Activated CD4-positive, alpha-beta T cell treated with anti-CD3 and anti-CD28 coated beads for 48 hours (primary cell): ENCODE data around the gene USP22.
A peak's percentile ranks its signal among the peaks of the same experiment; 100 is the strongest.

Source experiments
- DNase-seq: peaks from one replicate; pipeline ENCODE4 v3.0.0-alpha.2; 2020

USP22 gene

DNA sequence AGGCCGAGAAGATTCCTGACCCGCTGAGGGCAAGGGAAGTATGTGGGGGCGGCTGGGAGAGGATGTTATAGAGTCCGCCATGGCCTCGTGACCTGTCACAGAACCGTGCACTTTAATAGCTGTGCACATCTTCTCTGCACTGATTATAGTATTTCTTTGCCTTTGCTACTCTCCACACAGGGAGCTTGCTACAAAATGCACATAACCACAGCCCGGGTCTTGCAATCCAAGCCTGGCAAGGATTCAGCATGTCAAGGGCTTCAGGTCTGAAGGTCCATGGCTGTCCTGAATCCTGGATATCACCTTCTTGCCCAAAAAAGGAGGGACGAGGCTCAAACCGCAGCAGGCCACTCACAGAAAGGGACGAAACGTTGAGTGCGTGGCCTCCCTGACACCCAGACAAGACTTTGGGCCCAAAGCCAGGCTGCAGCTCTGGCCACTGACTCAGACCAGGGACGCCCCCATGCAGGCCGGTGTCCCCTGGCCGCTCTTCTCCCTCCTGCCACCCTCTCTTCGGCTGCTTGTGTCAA lies 43.7 kb downstream of the USP22 start:
- peak; percentile 25 for DNase-seq

DNA sequence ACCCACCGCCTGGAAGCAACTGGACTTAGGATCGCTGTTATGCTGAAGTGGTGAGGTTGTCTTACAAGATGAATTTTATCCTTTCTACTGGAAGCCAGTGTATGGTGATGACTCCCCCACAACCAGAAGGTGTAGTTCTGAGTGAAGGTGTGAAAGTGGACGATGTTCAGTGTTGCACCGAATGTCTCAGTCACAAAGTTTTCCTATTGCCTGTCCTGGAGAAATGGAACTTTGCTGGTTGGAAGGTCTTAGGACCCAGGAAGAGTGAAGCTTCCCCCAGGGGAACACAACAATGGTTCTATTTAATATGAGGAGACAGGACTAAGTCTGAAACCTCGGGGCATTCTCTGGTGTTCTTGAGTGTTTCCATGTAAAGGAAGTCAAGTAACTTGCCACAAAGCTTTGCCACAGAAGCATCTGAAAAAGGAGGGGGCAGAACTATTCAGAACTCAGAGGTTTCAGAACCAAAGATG lies 44.2 kb downstream of the USP22 start:
- DNase-seq: no peak

DNA sequence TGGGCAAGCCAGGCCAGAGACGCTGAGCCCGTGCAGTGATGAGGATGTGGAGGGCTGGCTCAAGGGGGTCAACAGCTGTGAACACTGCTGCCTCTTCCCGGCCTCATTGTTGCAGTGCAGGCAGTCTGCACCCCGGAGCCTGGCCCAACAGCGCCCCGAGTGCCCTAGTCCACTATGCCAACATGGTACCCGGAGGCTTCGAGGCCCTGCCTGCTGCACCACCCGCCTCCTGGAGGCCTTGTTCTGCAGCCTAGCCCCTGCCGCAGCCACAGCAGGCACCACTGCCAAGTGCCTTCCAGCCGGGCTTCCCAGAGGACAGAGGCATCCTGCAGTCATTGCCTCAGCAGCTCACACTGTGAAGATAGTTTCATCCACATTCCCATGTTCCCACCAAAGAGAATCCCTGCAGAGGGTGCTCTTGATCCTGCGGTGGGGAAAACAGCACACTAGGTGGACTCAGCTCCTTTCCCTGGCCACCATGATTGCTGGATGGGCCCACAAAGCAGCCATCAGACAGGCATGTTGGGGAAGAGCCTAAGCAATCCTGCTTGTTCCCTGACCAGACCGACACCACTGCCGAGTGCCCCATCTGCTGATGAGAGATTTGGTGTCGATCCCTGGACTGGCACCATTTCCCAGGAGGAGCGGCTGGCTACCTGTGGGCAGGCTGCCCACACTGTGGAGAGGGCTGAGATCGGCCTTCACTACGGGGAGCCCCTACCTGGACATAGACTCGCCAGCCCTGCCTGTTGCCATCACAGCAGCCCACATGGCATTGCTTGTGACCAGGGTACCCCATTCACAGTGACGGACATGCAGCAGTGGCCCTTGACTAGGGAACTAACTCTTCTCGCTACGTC lies 44.9 kb downstream of the USP22 start:
- DNase-seq: no peak

DNA sequence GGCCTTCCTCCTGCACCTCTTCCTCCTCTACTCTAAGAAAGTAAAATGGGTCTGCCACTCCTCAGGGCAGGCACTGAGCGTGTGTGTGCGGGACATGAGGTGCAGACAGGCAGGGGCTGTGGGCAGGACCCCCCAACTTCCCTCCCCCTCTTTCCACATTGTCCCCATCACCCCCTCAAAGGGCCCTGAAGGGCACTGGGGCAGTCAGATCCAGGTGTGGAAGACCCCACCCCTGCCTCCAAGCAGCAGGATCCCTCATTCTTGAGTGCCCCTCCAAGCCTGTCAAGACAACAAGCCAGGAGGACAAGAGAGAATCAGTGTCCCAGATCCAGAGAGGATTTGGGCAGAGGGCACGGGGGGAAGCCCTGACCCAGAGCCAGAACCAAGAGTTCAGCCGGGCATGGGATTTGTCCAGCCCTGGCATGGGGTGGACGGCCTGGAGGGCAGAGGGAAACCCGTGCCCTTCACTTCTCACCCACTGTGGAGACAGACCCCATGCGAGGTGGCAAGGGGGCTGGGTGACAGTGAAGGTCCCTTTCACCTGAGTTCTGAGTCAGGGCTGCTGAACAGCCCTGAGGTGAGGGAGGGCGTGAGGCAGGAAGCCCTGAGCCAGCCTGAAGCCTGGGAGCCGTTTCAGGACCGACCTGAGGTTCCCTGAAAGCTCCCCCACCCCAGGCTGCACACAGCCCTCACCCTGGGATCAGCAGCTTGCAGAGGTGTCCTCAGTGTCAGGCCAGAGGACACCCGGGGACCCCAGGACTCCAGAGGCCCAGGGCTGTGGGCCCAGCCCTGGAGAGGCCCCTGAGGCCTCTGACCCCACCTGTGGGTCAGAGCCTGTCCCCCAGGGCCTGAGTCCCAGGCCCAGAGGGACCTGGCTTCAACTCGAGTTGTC lies 45.8 kb downstream of the USP22 start:
- DNase-seq: no peak

DNA sequence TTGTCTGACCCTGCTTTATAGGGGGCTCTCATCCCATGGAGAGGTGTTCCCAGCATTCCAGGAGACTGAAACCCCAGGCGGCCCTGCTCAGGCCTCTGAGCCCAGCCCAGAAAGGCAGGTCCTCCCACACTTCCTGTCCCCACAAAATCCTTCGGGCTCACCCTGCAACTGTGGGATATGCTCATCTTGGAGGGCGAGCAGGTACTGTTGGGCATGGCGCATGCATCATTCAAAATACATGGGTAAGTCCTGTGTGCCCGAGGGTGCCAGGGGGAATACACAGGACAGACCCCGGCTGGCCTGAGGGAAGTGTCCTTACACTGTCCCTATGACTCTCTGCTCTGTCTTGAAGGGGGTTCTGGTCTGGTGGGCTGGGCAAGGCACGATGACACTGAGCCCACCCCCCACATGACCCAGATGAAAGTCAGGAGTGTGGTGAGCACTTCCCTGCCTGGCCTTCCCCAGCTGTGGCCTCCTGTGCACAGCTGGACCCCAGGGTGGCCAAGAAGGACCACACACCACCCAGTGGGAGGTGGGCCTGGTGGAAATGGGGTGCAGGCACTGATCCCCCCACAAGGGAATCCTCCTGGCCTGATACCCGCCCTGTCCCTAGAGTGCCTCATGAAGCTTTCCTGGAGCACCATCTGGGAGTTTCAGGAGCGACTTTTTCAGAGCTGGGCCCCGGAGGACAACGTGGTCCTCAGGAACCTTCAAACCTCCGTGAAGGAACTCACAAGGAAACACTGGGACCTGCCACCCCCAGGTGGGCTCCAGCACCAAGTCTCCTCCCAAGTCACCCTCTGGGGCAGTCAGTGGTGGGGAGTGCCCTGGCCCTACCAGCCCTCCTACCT lies 46.7 kb downstream of the USP22 start:
- no peak for DNase-seq

DNA sequence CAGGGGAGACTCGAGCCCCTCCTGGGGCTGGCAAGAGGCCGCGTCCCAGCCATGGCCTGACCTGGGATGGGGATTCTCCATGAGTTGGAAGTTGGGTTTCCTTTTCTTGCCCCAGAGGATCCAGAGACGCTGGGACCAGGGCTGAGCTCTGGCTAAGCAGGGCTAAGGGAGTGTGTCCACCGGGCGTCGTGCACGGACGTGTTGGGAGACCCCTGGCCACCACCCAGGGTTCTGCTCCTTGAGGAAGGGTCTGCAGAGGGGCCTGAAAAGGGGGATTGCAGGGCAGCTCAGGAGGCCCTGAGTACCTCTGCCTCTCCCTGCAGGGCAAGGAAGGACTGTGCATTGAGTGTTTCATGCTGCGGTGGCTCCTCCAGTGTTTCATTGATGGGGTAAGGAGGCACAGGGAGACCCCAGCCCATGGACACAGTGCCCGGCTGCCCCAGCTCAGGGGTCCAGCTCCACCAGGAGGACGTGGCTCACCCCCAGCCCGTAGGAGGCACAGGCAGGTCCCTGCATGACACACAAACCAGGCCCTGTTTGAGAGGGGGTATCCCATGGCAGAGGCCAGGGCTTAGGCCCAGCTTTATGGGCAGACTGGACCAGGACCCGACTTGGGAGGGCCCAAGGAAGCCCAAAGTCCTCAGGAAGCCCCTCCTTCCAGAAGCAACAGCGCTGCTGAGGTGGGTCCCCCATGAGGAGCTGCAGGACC lies 47.5 kb downstream of the USP22 start:
- DNase-seq: no peak

DNA sequence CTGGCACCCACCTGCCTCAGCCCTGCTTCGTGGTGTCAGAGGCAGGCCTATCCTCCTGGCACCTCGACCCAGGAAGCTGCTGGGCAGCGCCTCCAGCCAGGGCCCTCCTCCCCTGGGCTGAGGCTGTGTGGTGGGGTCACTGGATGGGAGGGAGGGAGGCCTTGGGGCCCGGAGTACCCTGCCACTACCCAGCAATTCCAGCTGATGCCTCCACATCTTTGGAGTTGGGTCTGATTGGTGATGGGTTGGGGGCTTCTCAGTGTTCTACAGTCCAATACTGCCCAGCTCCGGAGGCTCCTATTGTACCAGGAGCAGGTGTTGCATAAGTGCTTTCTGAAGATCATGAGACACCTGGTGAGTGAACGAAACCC lies 48.0 kb downstream of the USP22 start:
- no peak for DNase-seq

DNA sequence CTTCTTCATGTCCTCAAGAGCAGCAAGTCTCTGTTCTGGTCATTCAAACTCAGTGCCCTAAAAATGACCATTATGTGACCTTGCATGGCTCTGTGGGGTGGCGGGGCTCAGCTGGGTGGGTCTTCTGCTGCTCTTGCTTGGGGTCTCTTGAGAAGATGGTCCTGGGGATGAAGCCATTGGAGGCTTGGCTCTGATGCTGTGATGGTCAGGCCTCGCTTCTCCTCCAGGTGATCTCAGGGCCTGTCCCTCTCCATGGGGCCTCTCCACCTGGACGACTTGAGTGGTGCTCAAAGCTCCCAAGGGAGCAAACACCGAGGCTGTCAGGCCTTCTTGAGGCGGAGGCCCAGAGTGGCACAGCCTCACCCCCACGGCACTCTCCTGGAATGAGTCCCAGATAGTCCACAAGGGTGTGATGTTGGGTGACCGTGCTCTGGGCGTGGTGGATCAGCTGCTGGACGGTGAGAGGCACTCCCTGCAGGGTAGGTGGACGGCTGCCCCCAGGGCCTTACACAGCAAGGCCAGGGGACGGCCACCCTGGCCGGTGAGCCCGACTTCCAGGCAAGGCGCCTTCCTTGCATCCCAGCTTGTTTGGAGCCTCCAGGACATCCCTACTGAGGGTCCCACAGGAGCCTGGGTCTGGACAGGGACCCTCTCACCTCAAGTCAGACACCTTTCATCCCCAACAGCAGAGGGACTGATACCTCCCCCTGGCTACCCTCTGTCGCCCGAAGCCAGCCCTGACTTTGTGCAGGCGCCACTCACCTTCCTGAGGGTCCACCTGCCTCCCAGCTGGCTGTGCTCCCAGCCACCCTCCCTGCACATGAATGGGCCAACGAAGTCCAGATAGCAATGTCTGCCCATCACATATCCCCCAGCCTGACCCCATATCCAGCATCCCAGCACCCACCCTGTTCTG lies 48.7 kb downstream of the USP22 start:
- no peak for DNase-seq

DNA sequence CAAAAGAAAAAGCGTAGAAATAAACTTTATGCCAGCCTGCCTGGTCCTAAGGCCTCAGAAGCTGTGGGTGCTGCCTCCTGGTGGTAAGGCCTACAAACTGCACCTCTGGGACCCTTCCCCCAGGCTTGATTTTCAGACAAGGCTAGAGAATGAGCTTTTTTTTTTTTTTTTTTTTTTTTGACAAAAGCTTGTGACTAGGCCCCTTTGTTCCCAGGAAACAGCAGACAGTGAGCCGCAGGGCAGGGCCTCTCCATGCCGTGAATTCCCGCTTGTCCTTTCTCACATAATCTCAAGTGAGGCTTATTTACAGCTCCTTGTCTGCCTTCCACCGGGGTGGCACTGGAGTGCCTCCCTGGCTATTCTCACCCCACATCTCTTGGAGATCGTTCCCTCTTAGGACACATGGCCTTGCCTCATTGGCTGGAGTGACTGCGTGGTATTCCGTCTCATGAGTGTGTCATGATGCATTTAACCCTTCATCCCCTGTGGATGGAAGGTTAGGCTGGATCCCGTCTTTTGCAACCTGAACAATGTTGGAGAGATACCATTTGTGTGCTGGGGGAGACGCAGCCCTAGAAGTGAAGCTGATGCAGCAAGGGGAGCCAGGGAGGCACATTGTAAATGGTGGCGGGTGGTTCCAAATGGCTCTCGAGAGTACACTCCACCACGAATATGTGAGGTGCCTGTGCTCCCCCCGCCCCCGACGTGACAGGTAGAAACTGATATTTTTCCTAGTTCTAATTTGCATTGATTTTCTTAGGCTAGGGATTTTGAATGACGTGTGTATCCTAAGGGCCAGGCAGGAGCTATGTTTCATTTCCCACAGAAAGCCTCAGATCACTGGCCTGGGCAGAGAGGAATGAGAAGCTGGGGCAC lies 49.6 kb downstream of the USP22 start:
- DNase-seq: peak; percentile 78

DNA sequence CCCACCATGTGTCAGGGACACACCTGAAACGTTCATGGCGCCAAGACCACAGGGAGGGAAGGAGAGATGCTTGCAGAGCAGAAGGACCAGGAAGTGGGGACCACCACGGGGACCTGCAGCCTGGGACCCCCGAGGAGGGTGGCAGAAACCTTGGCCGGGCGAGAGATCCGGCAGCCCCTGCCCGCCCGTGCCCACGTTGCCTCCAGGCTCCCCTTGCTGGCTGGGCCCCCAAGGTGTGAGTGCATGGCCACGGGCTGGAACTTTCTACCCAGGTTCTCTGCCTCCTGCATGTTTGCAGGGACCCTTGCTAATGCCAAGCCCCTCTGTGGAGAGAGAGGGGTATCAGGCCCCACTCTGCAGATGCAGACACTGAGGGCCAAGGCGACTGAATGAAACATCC lies 50.4 kb downstream of the USP22 start:
- no peak for DNase-seq

DNA sequence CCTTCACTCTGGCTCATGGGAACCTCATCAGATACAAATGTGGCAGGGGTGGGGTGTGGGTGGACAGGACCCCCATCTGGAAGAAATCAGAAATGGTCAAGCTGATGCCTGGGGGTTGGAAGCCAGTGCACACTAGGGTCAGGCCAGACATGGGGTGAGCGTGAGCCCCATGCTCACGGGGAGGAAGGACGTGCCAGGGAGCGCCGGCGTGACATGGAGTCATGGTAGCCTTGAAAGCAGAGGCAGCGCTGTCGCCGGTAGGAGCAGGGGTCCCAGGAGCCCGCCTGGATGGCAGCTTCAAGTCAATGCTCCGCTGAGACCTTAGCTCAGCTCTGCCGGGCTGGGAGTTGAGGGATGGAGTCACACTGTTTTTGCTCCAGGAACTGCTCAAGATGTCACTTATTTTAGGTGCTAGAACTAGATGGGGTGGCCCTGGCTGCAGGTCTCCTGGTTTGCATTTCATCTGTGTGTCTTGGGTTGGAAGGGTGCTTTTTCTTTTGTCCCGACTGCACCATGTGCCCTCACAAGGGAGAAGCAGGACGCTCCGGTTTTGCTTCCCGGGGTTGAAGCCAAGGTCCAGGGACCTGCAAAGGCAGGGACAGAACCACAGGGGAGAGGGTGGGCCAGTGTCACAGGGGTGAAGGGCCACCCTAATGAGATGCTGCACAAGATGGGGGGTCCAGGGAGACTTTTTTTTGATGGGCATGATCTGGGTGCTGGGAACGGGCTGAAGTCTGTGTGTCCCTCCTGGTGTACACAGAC lies 51.4 kb downstream of the USP22 start:
- no peak for DNase-seq

DNA sequence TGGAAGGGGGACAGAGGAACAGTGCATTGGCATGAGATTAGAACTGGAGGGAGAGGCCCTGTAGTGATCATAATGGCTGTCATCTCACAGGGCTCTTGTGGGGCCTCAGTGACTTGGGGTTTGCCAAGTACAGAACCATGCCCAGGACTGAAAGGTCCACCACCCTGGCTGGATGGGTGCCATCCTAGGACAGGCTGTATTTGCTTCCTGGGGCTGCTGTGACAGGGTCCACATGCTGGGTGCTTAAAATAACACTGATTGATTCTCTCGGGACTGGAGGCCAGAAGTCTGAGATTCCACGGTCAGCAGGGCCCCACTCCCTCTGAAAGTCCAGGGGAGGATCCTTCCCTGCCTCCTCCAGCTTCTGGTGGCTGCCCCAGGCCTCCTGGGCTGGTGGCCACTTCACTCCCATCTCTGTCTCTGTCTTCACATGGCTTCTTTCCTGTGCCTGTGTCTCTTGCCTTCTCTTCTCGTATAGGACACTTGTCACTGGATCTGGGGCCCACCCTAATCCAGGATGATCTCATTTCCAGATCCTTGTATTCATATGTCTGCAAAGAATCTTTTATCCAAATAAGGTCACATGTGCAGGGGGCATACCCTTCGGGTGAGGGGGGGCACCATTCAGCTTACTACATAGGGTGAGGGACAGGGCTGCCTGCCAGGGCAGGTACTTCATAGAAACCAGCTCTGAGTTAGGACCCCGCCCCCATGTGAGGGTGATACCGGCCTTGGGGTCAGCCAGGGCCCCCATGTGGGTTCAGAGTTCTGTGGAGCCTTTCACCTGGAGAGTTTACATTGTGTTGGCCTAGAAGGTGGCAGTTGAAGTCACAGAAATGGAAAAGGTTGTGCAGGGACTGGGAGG lies 52.6 kb downstream of the USP22 start:
- DNase-seq: no peak

DNA sequence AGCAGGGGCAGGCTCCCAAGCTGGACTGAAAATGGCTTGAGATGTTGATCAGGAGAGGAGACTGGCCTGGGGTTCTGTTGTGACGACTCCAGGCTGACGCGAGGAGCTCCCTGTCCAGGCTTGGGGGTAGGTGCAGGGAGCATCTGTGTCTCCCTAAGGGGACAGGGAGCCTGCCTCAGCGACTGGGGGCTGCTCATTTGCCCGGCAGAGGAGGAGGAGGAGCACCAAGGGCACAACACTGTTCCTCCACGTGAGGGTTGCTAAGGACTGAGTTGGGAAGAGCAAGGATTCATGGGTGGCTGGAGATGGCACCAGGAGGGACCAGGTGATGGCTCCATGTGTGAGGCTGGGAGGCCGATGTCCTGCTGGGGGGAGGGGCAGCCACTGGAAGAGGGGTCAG lies 53.3 kb downstream of the USP22 start:
- DNase-seq: no peak

DNA sequence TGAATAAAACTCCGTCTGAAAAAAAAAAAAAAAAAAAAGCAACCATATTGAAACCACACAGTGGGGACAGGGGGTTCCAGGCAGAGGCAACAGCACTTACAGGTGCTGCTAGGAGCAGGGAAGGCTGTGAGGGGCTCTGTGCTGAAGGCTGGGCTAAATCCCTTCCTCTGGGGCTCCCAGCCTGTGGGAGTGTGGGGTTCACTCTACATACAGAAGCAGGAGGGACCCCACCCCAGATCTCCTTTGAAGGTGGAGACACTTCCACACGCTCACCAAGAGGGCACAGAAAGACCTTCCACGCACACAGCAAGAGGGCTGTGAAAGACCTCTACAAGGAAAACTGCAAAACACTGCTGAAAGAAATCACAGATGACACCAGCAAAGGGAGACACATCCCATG lies 53.9 kb downstream of the USP22 start:
- no peak for DNase-seq

DNA sequence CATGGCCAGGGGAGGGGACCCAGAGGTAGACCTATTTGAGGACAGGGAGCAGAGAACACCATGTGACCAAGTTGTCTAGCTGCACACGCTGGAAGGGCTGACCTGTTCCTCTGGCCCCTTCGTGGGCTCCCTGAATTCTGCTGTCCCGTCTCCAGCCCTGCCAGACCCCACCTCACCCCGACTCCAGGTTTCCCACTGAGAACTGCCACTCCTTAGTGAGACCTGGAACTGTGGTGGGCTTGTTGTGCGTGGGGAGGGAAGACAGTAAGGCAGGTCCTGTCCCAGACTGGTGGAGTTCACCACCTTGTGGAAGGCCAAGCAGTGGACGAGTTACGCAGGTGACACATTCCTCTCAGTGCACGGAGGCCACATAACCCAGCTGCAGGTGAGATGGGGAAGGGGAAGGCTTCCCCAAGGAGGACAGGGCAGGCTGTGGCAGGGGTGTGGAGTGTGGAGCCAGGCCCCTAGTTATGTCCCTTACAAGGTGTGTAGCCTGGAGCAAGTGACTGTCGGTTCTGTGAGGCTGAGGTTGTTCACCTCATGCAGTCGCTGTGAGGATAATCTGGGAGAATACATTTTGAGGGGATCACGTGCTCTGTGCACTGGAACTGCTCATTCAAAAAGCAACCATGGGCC lies 54.7 kb downstream of the USP22 start:
- DNase-seq: no peak

DNA sequence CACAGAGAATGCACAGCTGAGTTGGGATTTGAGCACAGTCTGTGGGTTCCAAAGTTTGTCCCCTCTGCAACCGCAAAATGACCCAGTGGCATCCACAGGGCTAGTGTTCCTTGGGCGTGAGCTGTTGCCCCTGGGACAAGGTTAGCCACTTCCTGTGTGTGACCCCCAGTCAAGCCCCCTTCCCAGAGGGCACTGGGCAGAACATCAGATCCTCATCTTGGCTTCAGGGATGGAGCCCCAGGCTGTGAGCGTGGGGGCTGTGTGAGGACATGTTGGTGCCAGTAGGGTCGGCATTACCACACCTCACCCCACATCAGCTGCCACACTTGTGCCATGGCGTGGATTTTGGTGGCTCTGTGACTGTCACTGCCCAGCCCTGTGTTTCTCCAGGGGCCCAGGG lies 55.3 kb downstream of the USP22 start:
- no peak for DNase-seq

DNA sequence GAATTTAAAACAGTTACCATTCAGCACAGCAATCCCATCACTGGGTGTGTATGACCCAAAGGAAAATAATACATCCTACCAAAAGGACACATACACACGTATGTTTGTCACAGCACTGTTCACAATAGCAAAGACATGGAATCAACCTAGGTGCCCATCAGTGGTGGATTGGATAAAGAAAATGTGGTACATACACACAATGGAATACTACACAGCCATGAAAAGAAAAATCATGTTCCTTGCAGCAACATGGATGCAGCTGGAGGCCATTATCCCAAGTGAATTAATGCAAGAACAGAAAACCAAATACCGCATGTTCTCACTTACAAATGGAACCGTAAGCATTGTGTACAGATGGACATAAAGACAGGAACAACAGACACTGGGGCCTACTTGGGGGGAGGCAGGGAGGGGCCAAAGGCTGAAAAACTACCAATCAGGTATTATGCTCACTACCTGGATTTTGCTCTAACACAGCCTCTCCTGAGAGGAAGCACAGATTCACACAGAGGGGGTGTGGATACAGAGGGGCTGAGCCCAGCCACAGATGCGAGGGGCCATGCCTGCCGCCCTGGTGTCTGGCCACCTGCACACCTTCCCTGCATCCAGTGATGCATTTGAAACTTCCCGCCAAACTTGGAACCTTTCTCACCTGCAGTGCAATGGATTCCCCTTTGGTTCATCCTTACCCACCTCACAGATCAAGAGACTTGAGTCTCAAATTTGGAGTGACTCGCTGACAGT lies 55.9 kb downstream of the USP22 start:
- DNase-seq: no peak
